GM19025 (cell line): Measurements from ENCODE around the gene CDC42EP2.

Source experiments
- ATAC-seq: cut with Tn5 transposase; IDR thresholded peaks from one replicate; pipeline ENCODE4 v1.9.1; 2021; ENCODE audit warnings: mild to moderate bottlenecking, low read depth, moderate library complexity; ENCODE audit not compliant: unreplicated experiment

CDC42EP2 gene

GRCh38 chr11:65314501-65315203, at the start of gene CDC42EP2:
Gene CDC42EP2, plus strand, starts transcription at chr11:65314866. Its CDS starts 6,033 bp downstream, at chr11:65320899.
- ATAC-seq: peak; percentile 77

GRCh38 chr11:65266210-65266609, 48.5 kb upstream of the CDC42EP2 start:
- no peak for ATAC-seq

- no peak for ATAC-seq
Observed at GRCh38 chr11:65274735-65275682, 39.7 kb upstream of the CDC42EP2 start.

- ATAC-seq: no peak
Observed at GRCh38 chr11:65275906-65276305, 38.8 kb upstream of the CDC42EP2 start.

- no peak for ATAC-seq
Observed at GRCh38 chr11:65277631-65278277, 36.9 kb upstream of the CDC42EP2 start.

- ATAC-seq: no peak
Observed at GRCh38 chr11:65278356-65278755, 36.3 kb upstream of the CDC42EP2 start.

GRCh38 chr11:65279279-65279678, 35.4 kb upstream of the CDC42EP2 start:
- no peak for ATAC-seq

GRCh38 chr11:65279741-65280440, 34.8 kb upstream of the CDC42EP2 start:
- ATAC-seq: no peak

GRCh38 chr11:65280646-65281045, 34.0 kb upstream of the CDC42EP2 start:
- ATAC-seq: no peak

- no peak for ATAC-seq
Observed at GRCh38 chr11:65286686-65287085, 28.0 kb upstream of the CDC42EP2 start.

- ATAC-seq: no peak
Observed at GRCh38 chr11:65287601-65288000, 27.1 kb upstream of the CDC42EP2 start.

- ATAC-seq: no peak
Observed at GRCh38 chr11:65288706-65289536, 25.7 kb upstream of the CDC42EP2 start.

GRCh38 chr11:65290448-65291165, 24.1 kb upstream of the CDC42EP2 start:
- no peak for ATAC-seq

GRCh38 chr11:65291613-65292012, 23.1 kb upstream of the CDC42EP2 start:
- ATAC-seq: no peak

- ATAC-seq: no peak
Observed at GRCh38 chr11:65292890-65293289, 21.8 kb upstream of the CDC42EP2 start.

- ATAC-seq: no peak
Observed at GRCh38 chr11:65293909-65294381, 20.7 kb upstream of the CDC42EP2 start.

- ATAC-seq: no peak
Observed at GRCh38 chr11:65295001-65295400, 19.7 kb upstream of the CDC42EP2 start.

GRCh38 chr11:65295571-65296341, 18.9 kb upstream of the CDC42EP2 start:
- ATAC-seq: no peak
